ENCODE measurements around the gene TSNAX. TPM values are rescaled to one million over a fixed set of nuclear protein-coding genes. Genes with fewer than 3 reads are reported as not detected.

The TSNAX gene
- total and polyA plus RNA-seq, 2 of the 4 experiments (the other 2 are of a cell fraction) = 19.6 to 60.6 TPM

GRCh38 chr1:231546693-231547092 is 18.2 kb downstream of the TSNAX start:
- Histone ChIP-seq H3K56ac (ENCODE audit: extremely low read depth, insufficient read depth, low read length) (no peak overlapping the region), H2AK9ac (replicated peaks; ENCODE audit: low read depth, low read length, poor library complexity) (no peak overlapping the region), H2BK5ac (ENCODE audit: low read depth, low read length, poor library complexity, severe bottlenecking) (no peak overlapping the region), H3K23ac (ENCODE audit: low read depth, low read length) (no peak overlapping the region), H3K79me1 (ENCODE audit: low read depth in 1 of 2, low read length in 2 of 2) (peaks cover 11 to 31% of the 10 kb centered on the region in 2 experiments), H3K27me3 (ENCODE audit: control insufficient read depth, insufficient read depth, low read length) (no peaks in the 10 kb centered on the region), H4K20me1 (ENCODE audit: insufficient read depth, low read length) (0 out of 2 replicates have a peak, but pooled peaks cover 3% of the 10 kb centered on the region), H3K14ac (replicated peaks; ENCODE audit: low read depth, low read length) (no peak overlapping the region), H2BK15ac (ENCODE audit: low read depth, low read length) (no peak overlapping the region), H2AFZ (replicated peaks; ENCODE audit: low read length, poor library complexity) (no peak overlapping the region), H3K4ac (ENCODE audit: low read depth, low read length) (no peak overlapping the region), H4K91ac (ENCODE audit: insufficient read depth, low read depth, low read length) (no peak overlapping the region), H2BK20ac (ENCODE audit: low read depth, low read length) (no peak overlapping the region), H3K9me3 (ENCODE audit: control insufficient read depth, insufficient read depth, low read length) (no peaks in the 10 kb centered on the region), H3K4me2 (ENCODE audit: low read depth, low read length) (no peak overlapping the region), H4K8ac (ENCODE audit: low read depth in 2 of 2, low read length in 2 of 2) (no peak overlapping the region), H2BK120ac (ENCODE audit: low read depth, low read length) (no peak overlapping the region), H3K4me1 (ENCODE audit: control insufficient read depth, insufficient read depth, low read length) (no peaks in the 10 kb centered on the region), H3K27ac (ENCODE audit: insufficient read depth, low read length) (no peak overlapping the region), H3K4me3 (ENCODE audit: insufficient read depth, low read depth, low read length) (no peak overlapping the region), H3K36me3 (ENCODE audit: control insufficient read depth, insufficient read depth, low read length) (peaks cover 15% of the 10 kb centered on the region), H2AK5ac (ENCODE audit: low read depth, low read length) (no peak overlapping the region), H3K9ac (ENCODE audit: low read depth, low read length) (no peak overlapping the region), H4K5ac (ENCODE audit: low read depth, low read length) (no peak overlapping the region), H3K9me1 (ENCODE audit: insufficient read depth, low read length) (no peaks in the 10 kb centered on the region), H3K18ac (ENCODE audit: low read depth, low read length) (no peak overlapping the region)
- TF ChIP-seq CEBPB (IDR thresholded peaks at IDR 0.05; ENCODE audit: low read depth, low read length) (no peak), POLR2A (IDR thresholded peaks at IDR 0.05; ENCODE audit: low read depth, low read length) (no peak), USF2 (IDR thresholded peaks at IDR 0.05; ENCODE audit: low read depth, low read length) (no peak), MAFK (IDR thresholded peaks at IDR 0.05; ENCODE audit: low read depth, low read length) (no peak), CHD1 (IDR thresholded peaks at IDR 0.05; ENCODE audit: low read depth, low read length) (no peak), ELK1 (IDR thresholded peaks at IDR 0.05; ENCODE audit: borderline replicate concordance, low read depth, low read length) (no peak)
- WGBS, 2 experiments (ENCODE audit: extremely low coverage in 2 of 2, insufficient read length in 1 of 2) = no CpG with 5 or more reads among the region's 4 CpGs
- in situ Hi-C loops (cut with MboI; ENCODE audit: low sequenced_read_pairs) = no loop called here
- DNase-seq (no peak), ATAC-seq (ENCODE audit: low read depth) (no peak)
- ChIA-PET POLR2A (ENCODE audit: unreplicated experiment) (no interaction called here), CTCF (interaction anchor here (0.6 kb wide), 1 partner anchor 34 kb away, joined by 3 read pairs; no protein-coding TSS in a partner anchor)
- dilution Hi-C loops (cut with HindIII; ENCODE audit: low sequenced_read_pairs, unreplicated experiment) = no loop called here
- BruUV-seq (replicated peaks) = no TSS peak
- intact Hi-C loops (cut with micrococcal nuclease) = no loop called here

Data from IMR-90 (cell line).